Fibroblast of villous mesenchyme (primary cell): ENCODE data around the gene MYL12A. TPM values are rescaled to one million over a fixed set of nuclear protein-coding genes. Genes with fewer than 3 reads are reported as not detected.

Experiments used
- DNase-seq: peaks from one replicate; pipeline ENCODE4 v3.0.0-alpha.2; 2010; ENCODE audit warnings: low read depth
- H3K4me3 ChIP-seq: 2 replicates; pipeline ENCODE4 v1.5.1; 2011; ENCODE audit warnings: low read depth, mild to moderate bottlenecking, low read length
- CTCF ChIP-seq: IDR thresholded peaks from 2 replicates; pipeline ENCODE4 v1.5.1; 2012; ENCODE audit warnings: low read depth, mild to moderate bottlenecking, low read length; ENCODE audit not compliant: insufficient read depth
- total RNA-seq: library from RNA; depleted of rRNA; stranded (reverse); fragments of >200 nt; gene quantifications from 2 replicates; pipeline ENCODE4 v1.2.3, GENCODE V29; 2012

Gene MYL12A
- total RNA-seq, 1 donor, result 1,222 TPM

DNA sequence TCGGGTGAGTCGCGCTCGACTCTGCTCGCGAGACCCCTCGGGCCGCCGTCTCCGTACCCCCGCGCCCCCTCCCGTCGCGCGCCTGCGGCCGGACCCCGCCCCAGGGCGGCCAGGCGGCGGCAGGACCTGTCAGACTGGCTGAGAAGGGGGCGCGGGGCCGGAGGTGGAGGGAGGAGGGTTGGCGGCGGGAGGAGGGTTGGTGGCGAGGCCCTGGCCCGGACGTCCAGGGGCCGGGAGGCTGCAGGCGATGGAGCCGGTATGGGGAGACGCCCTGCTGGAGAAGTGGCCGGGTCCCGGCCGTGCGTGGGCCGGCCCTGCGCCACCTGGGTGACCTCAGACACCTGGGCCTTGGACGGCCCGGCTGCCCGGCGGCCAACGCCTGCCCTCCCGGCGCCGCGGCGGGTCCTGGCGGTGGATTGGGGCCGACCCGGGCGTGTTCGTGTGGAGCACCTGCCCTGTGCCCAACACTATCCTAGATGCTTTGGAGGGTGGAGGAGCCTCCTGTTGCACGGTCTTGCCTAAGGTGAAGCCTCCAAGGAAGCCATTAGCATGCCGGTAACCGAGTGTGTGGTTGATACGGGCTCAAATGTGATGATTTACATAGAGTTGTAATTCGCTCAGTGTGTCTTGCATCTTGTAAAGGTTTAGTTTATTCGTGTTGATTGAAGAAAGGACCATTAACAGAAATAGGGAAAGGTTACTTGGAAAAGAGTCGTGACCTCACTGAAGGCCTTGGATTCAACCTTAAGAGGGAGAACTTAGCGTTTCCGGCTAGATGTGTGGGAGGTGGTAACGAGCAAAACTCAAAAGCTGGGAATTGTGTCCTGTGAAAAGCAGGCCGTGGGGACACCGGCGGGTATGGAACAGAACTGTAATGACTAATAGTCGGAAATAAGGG is 14.9 kb downstream of the MYL12A start:
- H3K4me3 ChIP-seq, result peak overlapping the region; percentile 93
- peak; percentile 46 for DNase-seq
- no peak for TF ChIP-seq CTCF

DNA sequence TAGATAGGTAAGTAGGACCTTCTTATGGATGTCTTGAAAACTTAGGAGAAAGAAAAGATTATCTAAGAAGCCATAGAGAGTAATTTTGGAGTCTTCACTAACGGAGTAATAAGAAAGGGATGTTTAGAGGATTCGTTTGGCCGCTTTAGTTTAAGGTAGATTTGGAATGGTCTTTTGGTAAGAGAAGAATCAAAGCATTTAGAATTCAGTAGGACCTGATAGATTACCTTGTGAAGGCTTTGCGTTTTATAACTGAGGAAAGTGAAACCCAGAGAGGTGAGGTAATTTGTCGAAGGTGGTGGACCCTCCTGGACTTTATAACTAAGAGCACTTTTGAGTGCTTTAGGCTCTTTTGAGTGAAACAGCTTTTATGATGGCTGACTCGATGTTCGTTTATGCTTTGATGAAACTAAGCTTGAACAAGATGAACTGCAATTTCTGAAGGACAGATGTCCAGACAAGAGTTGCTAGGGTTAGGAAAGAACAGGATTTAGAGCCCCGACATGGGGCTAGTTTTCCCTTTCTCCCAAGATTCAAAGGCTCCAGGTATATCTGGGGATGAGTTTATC is 15.6 kb downstream of the MYL12A start:
- TF ChIP-seq CTCF, result no peak
- peak overlapping the region; percentile 93 for H3K4me3 ChIP-seq
- no peak for DNase-seq

- no peak for DNase-seq
- no peak for TF ChIP-seq CTCF
- H3K4me3 ChIP-seq, result no peak overlapping the region
These were observed 16.8 kb downstream of the MYL12A start for GRCh38 chr18:3264362-3264761.

DNA sequence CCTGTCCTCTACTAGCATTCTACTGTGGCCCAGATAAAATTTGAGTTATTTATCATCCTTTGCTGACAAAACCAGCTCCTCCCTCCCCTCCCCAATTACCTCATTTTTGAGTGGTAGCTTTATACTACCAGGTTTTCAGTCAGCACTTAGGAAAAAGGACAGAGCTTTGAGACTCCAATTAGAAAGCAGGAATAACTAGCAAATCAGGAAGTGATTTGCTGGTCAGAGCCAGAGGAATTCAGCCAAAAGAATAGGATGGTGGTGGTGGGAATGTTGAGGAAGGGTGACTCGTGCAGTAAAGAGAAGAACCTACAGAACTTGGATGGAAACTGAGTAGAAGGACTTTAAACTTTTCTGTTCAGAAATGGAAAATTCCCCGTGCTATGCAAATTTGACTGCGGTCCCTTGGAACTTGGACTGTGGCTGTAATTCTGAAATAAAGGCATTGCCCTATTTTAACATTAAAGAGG is 18.0 kb downstream of the MYL12A start:
- peak; percentile 47 for DNase-seq
- no peak for TF ChIP-seq CTCF
- no peak overlapping the region for H3K4me3 ChIP-seq

DNA sequence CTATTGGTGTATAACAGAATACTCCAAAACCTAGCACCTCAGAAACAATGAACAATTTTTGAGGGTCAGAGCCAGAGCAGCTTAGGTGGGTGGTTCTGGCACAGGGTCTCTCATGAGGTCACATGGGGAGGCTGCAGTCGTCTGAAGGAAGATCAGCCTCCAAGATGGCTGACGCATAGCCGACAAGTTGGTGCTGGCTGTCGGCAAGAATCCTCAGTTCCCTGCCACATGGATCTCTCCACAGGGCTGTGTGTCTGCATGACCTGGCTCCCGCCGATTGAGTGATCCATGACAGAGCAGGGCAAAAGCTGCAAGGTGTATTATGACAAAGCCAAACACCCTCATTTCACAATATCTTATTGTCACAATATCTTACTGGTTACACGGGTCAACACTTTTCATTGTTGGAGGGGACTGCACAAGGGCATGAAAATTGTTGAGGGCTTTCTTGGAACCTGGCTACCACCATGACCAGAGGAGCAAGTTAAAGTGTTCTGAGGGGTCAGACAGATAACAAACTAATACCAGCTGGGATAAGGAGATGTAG is 18.5 kb downstream of the MYL12A start:
- DNase-seq, result no peak
- TF ChIP-seq CTCF, result no peak
- no peak overlapping the region for H3K4me3 ChIP-seq

- no peak overlapping the region for H3K4me3 ChIP-seq
- TF ChIP-seq CTCF, result no peak
- DNase-seq, result no peak
These were observed 20.7 kb downstream of the MYL12A start for GRCh38 chr18:3268306-3268705.
